ENCODE results near the gene SPP2.

Gene SPP2

DNA sequence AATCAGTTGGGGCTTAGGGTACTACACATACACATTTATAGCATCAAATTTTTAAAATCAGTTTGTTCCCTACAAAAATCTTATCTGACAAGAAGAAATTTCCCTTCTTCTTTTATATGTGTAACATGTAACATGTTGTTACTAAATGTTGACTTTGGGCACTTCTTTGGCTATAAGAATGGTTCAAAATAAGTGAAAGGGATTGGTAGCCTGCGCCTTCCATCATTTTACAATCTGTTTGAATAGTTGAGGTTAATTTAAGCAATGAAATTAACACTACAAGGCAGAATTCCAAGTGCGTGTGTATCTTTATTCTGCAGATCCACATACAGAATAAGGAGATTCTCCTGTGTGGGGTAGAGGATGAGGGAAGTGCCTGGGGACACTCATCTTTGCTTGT, 30.2 kb upstream of the SPP2 start:
- H3K4me3 ChIP-seq (replicated peaks; ENCODE audit: insufficient read depth, low read length) = no peak overlapping the region
- H3K27ac ChIP-seq (replicated peaks) = no peak overlapping the region
- TF ChIP-seq, protein P1, sequence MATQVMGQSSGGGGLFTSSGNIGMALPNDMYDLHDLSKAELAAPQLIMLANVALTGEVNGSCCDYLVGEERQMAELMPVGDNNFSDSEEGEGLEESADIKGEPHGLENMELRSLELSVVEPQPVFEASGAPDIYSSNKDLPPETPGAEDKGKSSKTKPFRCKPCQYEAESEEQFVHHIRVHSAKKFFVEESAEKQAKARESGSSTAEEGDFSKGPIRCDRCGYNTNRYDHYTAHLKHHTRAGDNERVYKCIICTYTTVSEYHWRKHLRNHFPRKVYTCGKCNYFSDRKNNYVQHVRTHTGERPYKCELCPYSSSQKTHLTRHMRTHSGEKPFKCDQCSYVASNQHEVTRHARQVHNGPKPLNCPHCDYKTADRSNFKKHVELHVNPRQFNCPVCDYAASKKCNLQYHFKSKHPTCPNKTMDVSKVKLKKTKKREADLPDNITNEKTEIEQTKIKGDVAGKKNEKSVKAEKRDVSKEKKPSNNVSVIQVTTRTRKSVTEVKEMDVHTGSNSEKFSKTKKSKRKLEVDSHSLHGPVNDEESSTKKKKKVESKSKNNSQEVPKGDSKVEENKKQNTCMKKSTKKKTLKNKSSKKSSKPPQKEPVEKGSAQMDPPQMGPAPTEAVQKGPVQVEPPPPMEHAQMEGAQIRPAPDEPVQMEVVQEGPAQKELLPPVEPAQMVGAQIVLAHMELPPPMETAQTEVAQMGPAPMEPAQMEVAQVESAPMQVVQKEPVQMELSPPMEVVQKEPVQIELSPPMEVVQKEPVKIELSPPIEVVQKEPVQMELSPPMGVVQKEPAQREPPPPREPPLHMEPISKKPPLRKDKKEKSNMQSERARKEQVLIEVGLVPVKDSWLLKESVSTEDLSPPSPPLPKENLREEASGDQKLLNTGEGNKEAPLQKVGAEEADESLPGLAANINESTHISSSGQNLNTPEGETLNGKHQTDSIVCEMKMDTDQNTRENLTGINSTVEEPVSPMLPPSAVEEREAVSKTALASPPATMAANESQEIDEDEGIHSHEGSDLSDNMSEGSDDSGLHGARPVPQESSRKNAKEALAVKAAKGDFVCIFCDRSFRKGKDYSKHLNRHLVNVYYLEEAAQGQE (IDR thresholded peaks at IDR 0.05; ENCODE audit: insufficient replicate concordance, low read depth) = no peak
- TF ChIP-seq GABPA (IDR thresholded peaks at IDR 0.05; ENCODE audit: low read depth) = no peak
- no peak for TF ChIP-seq SPI1 (IDR thresholded peaks at IDR 0.05; ENCODE audit: borderline replicate concordance, low read depth)
- TF ChIP-seq, protein P2, sequence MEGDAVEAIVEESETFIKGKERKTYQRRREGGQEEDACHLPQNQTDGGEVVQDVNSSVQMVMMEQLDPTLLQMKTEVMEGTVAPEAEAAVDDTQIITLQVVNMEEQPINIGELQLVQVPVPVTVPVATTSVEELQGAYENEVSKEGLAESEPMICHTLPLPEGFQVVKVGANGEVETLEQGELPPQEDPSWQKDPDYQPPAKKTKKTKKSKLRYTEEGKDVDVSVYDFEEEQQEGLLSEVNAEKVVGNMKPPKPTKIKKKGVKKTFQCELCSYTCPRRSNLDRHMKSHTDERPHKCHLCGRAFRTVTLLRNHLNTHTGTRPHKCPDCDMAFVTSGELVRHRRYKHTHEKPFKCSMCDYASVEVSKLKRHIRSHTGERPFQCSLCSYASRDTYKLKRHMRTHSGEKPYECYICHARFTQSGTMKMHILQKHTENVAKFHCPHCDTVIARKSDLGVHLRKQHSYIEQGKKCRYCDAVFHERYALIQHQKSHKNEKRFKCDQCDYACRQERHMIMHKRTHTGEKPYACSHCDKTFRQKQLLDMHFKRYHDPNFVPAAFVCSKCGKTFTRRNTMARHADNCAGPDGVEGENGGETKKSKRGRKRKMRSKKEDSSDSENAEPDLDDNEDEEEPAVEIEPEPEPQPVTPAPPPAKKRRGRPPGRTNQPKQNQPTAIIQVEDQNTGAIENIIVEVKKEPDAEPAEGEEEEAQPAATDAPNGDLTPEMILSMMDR (IDR thresholded peaks at IDR 0.05; ENCODE audit: insufficient read depth, low read length) = no peak
- no peak for TF ChIP-seq POLR2AphosphoS5 (IDR thresholded peaks at IDR 0.05; ENCODE audit: low read depth)
- DNase-seq (ENCODE audit: low read depth in 1 of 2, low spot score in 1 of 2) = no peak
- H3K27me3 ChIP-seq (ENCODE audit: insufficient read depth, poor library complexity, severe bottlenecking) = peaks cover 10% of the 10 kb centered on the region

DNA sequence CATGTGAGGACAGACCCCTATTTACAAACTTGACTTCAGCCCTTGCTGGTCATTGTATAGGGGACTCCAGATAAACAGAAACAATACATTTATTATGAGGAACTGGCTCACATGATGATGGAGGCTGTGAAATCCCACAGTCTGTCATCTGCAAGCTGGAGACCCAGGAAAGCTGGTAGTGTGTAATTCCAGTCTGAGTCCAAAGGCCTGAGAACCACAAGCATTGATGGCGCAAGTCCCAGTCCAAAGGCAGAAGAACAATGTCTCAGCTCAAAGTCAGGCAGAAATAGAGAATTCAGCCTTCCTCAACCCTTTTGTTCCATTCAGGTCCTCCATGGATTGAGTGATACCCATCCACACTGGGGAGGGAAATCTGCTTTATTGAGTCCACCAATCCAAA, 28.1 kb upstream of the SPP2 start:
- Histone ChIP-seq H3K4me3 (replicated peaks; ENCODE audit: insufficient read depth, low read length) (no peak overlapping the region), H3K27me3 (ENCODE audit: insufficient read depth, poor library complexity, severe bottlenecking) (peaks cover 4% of the 10 kb centered on the region), H3K27ac (replicated peaks) (no peak overlapping the region)
- no peak for DNase-seq (ENCODE audit: low read depth in 1 of 2, low spot score in 1 of 2)
- TF ChIP-seq POLR2AphosphoS5 (IDR thresholded peaks at IDR 0.05; ENCODE audit: low read depth) = no peak
- TF ChIP-seq SPI1 (IDR thresholded peaks at IDR 0.05; ENCODE audit: borderline replicate concordance, low read depth) = no peak
- no peak for TF ChIP-seq GABPA (IDR thresholded peaks at IDR 0.05; ENCODE audit: low read depth)
- TF ChIP-seq, protein P1 (IDR thresholded peaks at IDR 0.05; ENCODE audit: insufficient replicate concordance, low read depth) = no peak
- TF ChIP-seq, protein P2 (IDR thresholded peaks at IDR 0.05; ENCODE audit: insufficient read depth, low read length) = no peak

DNA sequence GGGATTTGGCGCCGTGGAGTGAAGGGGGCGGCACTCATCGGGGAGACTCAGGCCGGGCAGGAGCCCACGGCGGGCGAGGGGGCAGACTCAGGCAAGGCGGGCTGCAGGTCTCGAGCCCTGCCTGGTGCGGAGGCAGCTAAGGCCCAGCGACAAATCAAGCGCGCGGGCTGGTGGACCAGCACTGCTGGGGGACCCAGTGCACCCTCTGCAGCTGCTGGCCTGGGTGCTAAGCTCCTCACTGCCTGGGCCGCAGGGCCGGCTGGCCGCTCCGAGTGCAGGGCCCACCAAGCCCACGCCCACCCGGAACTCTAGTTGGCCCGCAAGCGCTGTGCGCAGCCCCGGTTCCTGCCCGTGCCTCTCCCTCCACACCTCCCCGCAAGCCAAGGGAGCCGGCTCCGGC, 26.2 kb upstream of the SPP2 start:
- Histone ChIP-seq H3K27ac (replicated peaks) (no peak overlapping the region), H3K4me3 (replicated peaks; ENCODE audit: insufficient read depth, low read length) (no peak overlapping the region), H3K27me3 (ENCODE audit: insufficient read depth, poor library complexity, severe bottlenecking) (peaks cover 8% of the 10 kb centered on the region)
- DNase-seq (ENCODE audit: low read depth in 1 of 2, low spot score in 1 of 2) = no peak
- TF ChIP-seq SPI1 (IDR thresholded peaks at IDR 0.05; ENCODE audit: borderline replicate concordance, low read depth) (no peak), GABPA (IDR thresholded peaks at IDR 0.05; ENCODE audit: low read depth) (no peak), POLR2AphosphoS5 (IDR thresholded peaks at IDR 0.05; ENCODE audit: low read depth) (no peak)
- TF ChIP-seq, protein P2 (IDR thresholded peaks at IDR 0.05; ENCODE audit: insufficient read depth, low read length) = no peak
- TF ChIP-seq, protein P1 (IDR thresholded peaks at IDR 0.05; ENCODE audit: insufficient replicate concordance, low read depth) = no peak
